D721Med (cell line): ENCODE measurements around the gene C1QTNF4.
"Not testable (repeated sequence)": the region's sequence is repeated elsewhere in the genome, so short reads cannot be mapped to it uniquely, and the experiment has no call there.

Source experiments
- DNase-seq: peaks from one replicate; pipeline ENCODE4 v3.0.0; 2011; ENCODE audit warnings: low spot score; ENCODE audit not compliant: insufficient read length
- FAIRE-seq: peaks from 2 replicates; lab custom pipeline; 2011; peaks lifted over from hg19 to GRCh38; lab: Jason Lieb, UNC
- CTCF ChIP-seq: IDR thresholded peaks from 2 replicates; pipeline ENCODE4 v1.5.1; 2012; ENCODE audit warnings: mild to moderate bottlenecking, control low read depth; ENCODE audit not compliant: insufficient read depth; ENCODE audit errors: missing control alignments

The C1QTNF4 gene

GRCh38 chr11:47565340-47566148, 28.7 kb downstream of the C1QTNF4 start, which contains the start of gene PTPMT1:
Gene PTPMT1, plus strand, starts transcription at chr11:47565599. Its CDS starts 24 bp downstream, at chr11:47565623.
- no peak for TF ChIP-seq CTCF
- DNase-seq (no peak), FAIRE-seq (no peak)

- FAIRE-seq (no peak), DNase-seq (no peak)
- TF ChIP-seq CTCF: no peak
These were observed 29.3 kb downstream of the C1QTNF4 start for GRCh38 chr11:47564933-47565339.

- not testable (repeated sequence) for FAIRE-seq, DNase-seq
These were observed 29.8 kb downstream of the C1QTNF4 start for GRCh38 chr11:47564366-47564765.

DNA sequence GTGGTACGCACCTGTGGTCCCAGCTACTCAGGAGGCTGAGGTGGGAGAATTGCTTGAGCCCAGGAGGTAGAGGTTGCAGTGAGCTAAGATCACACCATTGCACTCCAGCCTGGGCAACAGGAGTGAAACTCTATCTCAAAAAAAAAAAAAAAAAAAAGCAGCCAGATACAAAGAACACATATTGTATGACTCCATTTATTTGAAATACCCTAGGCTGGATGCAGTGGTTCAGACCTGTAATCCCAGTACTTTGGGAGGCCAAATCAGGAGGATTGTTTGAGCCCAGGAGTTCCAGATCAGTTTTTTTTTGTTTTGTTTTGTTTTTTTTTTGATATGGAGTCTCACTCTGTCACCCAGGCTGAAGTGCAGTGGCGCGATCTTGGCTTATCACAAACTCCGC, 31.8 kb downstream of the C1QTNF4 start:
- not testable (repeated sequence) for FAIRE-seq, DNase-seq

DNA sequence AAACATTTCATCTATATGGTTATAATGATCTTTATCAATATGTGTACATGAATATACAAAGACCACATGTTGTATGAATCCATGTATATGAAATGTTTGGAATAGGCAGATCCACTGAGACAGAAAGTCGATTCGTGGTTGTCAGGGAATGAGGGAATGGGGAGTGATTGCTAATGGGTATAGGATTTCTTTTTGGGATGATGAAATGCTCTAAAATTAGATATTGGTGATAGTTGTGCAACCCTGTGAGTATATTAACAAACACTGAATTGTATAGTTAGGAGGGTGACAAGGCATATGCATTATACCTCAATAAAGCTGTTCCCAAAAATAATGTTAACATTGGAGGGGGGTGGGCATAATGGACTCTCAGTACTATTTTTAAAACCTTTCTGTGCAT, 33.8 kb downstream of the C1QTNF4 start:
- FAIRE-seq: no peak
- no peak for DNase-seq
- no peak for TF ChIP-seq CTCF

DNA sequence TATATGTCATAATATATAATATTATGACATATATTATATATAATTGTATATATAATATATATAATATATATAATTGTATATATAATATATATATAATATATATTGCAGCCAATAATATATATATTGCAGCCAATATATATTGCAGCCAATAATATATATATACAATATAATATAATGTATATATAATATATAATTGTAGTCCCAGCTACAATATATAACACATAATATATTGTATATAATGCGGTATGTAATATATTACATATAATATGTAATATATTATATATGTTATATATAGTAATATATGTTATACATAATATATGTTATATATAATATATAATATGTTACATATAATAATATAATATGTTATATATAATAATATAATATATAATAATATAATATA, 35.5 kb downstream of the C1QTNF4 start:
- DNase-seq (no peak), FAIRE-seq (no peak)
- TF ChIP-seq CTCF: no peak

DNA sequence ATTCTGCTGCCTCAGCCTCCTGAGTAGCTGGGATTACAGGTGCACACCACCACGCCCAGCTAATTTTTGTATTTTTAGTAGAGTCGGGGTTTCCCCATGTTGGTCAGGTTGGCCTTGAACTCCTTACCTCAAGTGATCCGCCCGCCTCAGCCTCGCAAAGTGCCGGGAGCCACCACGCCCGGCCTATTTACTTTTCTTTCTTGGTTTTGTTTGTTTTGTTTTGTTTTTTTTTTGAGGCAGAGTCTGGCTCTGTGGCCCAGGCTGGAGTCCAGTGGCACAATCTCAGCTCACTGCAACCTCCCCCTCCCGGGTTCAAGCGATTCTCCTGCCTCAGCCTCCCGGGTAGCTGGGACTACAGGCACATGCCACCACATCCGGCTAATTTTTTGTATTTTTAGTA, 37.2 kb downstream of the C1QTNF4 start:
- not testable (repeated sequence) for DNase-seq, FAIRE-seq

DNA sequence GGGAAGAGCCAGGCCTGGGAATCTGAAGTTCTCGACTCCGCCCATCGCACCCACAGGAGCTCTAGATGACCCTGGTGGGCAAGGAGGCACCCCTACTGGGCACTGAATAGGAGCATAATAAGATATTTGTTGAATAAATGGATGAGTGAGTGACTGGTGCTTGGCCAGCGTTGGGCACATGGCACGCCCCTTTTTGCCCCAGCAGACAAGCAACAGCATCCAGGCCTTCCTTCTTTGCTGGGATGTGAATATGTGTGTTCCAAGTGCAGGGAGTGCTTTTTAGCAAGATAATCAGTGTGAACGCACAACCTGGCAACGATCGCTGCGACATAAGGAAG, 40.8 kb downstream of the C1QTNF4 start:
- no peak for TF ChIP-seq CTCF
- DNase-seq: no peak
- no peak for FAIRE-seq
